IPS-18c (cell line): ENCODE data around the gene TFAP2E.
"Not testable (repeated sequence)": the region's sequence is repeated elsewhere in the genome, so short reads cannot be mapped to it uniquely, and the experiment has no call there.

Experiments
- H3K4me3 ChIP-seq: 2 replicates; pipeline ENCODE4 v1.7.0; 2013; ENCODE audit warnings: low read depth, mild to moderate bottlenecking, low read length, moderate library complexity; ENCODE audit not compliant: insufficient read depth
- H3K9me3 ChIP-seq: one replicate; pipeline ENCODE4 v1.6.1; 2013; ENCODE audit warnings: mild to moderate bottlenecking, low read length, moderate library complexity; ENCODE audit not compliant: control insufficient read depth, insufficient read depth

TFAP2E gene

GRCh38 chr1:35564884-35565741 is 8.0 kb upstream of the TFAP2E start:
- no peaks in the 10 kb centered on the region for H3K9me3 ChIP-seq
- no peak overlapping the region for H3K4me3 ChIP-seq

- no peaks in the 10 kb centered on the region for H3K9me3 ChIP-seq
- H3K4me3 ChIP-seq = no peak overlapping the region
These were observed 7.4 kb upstream of the TFAP2E start for GRCh38 chr1:35565742-35566133.

GRCh38 chr1:35567947-35568558 is 5.1 kb upstream of the TFAP2E start:
- H3K4me3 ChIP-seq = no peak overlapping the region
- no peaks in the 10 kb centered on the region for H3K9me3 ChIP-seq

- no peaks in the 10 kb centered on the region for H3K9me3 ChIP-seq
These were observed 4.1 kb upstream of the TFAP2E start for GRCh38 chr1:35568975-35569395.

GRCh38 chr1:35569936-35570335 is 3.2 kb upstream of the TFAP2E start:
- Histone ChIP-seq H3K9me3 (no peaks in the 10 kb centered on the region), H3K4me3 (no peak overlapping the region)

More at GRCh38 chr1:35568975-35569395, 4.1 kb upstream of the TFAP2E start:
- H3K4me3 ChIP-seq = no peak overlapping the region

DNA sequence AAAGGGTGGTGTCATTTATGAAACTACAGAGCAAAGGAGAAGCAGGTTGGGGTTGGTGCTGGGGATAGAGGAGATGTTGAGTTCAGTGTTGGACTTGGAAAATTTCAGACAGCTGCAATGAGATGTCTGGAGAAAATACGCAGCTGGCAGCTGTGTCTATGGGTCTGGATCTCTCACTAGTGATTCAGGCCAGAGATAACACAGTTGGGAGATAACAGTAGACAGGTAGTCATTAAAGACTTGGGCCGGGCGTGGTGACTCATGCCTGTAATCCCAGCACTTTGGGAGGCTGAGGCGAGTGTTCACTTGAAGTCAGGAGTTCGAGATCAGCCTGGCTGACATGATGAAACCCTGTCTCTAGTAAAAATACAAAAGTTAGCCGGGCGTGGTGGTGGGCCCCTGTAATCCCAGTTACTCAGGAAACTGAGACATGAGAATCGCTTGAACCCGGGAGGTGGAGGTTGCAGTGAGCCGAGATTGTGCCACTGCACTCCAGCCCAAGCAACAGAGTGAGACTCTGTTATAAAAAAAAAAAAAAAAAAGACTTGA is 2.5 kb upstream of the TFAP2E start:
- no peaks in the 10 kb centered on the region for H3K9me3 ChIP-seq
- no peak overlapping the region for H3K4me3 ChIP-seq

DNA sequence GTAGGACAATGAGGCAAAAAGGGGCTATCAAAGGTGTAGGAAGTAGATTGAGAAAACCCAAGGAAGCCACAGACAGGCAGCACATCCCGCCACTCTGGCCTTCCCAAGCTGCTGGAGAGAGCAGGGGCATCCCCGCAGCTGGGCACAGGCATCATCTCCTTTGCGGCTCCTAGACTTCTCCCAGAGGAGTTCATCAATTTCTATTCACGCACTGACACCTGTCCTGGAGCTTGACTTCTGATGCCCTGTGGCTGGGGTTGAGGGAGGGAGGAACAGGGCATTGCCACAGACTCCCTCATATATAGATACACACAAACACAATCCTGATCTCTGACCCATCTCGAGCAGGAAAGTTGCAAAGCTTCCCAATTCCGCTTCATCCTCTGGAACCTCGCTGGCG is 1.9 kb upstream of the TFAP2E start:
- no peaks in the 10 kb centered on the region for H3K9me3 ChIP-seq
- H3K4me3 ChIP-seq = no peak overlapping the region

DNA sequence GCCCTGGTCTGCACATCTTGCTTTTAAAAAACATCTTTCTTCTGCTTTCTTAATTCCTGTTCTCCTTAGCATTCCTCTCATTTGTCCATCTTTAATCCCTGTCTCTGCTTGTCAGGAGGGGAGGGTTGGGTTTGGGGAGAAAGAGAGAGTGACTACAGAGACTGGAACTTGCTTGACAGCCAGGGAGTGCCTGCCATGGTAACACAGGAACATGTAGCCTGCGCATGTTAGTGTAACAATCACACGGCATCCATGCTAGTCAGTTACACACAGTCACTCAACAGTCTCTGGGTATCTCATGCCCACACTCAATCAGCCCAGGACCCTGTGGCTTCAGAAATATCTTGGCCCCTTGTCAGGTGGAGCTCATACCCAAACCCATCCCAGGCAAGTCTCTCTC is 818 bp upstream of the TFAP2E start:
- Histone ChIP-seq H3K9me3 (no peaks in the 10 kb centered on the region), H3K4me3 (no peak overlapping the region)

DNA sequence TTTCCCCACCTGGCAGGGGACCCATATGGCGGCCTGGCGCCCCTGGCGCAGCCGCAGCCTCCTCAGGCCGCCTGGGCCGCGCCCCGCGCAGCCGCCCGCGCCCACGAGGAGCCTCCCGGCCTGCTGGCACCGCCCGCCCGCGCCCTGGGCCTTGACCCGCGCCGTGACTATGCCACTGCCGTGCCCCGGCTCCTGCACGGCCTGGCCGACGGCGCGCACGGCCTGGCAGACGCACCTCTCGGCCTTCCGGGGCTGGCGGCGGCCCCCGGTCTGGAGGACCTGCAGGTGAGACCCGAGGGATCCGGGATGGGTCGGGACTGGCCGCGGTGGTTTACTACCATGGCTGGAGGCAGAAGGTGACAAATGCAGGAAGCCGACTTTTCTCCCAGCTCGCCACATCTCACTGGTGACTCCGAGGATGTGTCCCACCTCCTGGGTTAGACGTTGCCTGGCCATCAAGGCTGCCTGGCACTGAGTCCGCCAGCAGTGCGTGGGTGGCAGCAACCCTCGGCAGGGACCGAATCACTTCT is 1.1 kb downstream of the TFAP2E start:
- Histone ChIP-seq H3K9me3 (no peaks in the 10 kb centered on the region), H3K4me3 (peak overlapping the region; percentile 31; the same call in 1 of the 2 replicates)

GRCh38 chr1:35574655-35575415 is 1.7 kb downstream of the TFAP2E start:
- Histone ChIP-seq H3K9me3 (no peaks in the 10 kb centered on the region), H3K4me3 (no peak overlapping the region)

DNA sequence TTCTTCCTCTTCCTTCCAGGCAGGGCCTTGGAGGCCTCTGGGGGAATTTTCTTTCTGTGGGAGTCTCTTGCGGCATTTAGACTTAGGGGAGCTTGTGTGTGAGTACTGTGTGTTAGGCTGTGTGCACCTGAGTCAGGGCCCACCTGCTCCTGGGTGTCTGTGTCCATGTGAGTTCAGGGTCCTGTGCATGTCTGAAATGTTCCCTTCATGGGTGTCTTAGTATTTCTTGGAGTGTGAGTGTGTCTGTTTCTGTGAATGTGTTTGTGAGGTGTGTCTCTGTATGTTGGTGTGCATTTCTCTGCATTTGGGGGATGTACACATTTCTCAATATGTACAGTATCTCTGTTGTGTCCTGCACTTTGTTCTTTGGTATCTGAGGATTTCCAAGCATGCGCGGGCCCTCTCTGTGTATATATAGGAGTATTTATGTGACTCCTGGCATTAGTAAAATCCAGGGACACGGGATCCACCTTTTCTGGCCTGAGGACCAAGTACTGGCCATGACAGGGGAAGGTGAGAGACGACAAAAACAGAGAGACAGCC is 2.4 kb downstream of the TFAP2E start:
- H3K4me3 ChIP-seq = no peak overlapping the region
- H3K9me3 ChIP-seq = no peaks in the 10 kb centered on the region

DNA sequence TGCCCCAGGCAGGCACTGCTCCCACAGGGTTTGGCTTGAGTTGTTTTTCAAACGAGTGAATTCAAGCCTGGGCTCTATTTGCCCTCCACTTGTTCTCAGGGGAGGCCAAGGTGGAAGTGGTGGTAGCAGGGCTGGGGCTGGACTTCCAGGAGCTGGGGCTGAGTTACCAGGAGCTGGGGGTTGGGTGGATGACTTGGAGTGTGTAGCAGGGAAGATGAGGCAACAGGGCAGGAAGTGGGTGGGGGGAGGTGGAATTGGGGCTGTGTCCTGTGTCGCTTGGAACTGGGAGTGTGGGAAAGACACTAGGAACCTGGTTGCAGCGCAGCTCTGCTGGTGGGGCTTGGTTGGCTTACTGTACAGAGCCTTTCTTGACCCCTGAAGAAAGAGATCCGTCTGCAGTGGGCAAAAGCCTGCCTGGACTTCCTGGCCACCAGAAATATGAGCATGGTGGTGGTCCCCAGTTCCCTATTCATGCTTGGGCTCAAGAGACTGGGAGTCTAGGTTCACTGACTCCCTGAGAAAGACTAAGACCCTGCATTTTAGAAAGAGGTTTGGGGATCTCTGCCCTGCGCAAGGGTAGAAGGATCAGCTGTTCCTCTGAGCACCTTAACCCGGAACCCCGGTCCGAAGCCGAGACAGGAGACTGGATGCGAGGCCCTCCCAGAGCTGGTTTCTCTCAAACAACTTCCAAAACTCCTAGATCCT is 3.1 kb downstream of the TFAP2E start:
- H3K9me3 ChIP-seq = no peaks in the 10 kb centered on the region
- H3K4me3 ChIP-seq = no peak overlapping the region

- H3K4me3 ChIP-seq = peak overlapping the region; percentile 62; the same call in 1 of the 2 replicates
- not testable (repeated sequence) for H3K9me3 ChIP-seq
These were observed 3.6 kb downstream of the TFAP2E start for GRCh38 chr1:35576766-35577070.

DNA sequence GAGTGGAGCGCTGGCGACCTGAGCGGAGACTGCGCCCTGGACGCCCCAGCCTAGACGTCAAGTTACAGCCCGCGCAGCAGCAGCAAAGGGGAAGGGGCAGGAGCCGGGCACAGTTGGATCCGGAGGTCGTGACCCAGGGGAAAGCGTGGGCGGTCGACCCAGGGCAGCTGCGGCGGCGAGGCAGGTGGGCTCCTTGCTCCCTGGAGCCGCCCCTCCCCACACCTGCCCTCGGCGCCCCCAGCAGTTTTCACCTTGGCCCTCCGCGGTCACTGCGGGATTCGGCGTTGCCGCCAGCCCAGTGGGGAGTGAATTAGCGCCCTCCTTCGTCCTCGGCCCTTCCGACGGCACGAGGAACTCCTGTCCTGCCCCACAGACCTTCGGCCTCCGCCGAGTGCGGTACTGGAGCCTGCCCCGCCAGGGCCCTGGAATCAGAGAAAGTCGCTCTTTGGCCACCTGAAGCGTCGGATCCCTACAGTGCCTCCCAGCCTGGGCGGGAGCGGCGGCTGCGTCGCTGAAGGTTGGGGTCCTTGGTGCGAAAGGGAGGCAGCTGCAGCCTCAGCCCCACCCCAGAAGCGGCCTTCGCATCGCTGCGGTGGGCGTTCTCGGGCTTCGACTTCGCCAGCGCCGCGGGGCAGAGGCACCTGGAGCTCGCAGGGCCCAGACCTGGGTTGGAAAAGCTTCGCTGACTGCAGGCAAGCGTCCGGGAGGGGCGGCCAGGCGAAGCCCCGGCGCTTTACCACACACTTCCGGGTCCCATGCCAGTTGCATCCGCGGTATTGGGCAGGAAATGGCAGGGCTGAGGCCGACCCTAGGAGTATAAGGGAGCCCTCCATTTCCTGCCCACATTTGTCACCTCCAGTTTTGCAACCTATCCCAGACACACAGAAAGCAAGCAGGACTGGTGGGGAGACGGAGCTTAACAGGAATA is 4.2 kb downstream of the TFAP2E start:
- Histone ChIP-seq H3K4me3 (peak overlapping the region; percentile 62), H3K9me3 (no peaks in the 10 kb centered on the region)

DNA sequence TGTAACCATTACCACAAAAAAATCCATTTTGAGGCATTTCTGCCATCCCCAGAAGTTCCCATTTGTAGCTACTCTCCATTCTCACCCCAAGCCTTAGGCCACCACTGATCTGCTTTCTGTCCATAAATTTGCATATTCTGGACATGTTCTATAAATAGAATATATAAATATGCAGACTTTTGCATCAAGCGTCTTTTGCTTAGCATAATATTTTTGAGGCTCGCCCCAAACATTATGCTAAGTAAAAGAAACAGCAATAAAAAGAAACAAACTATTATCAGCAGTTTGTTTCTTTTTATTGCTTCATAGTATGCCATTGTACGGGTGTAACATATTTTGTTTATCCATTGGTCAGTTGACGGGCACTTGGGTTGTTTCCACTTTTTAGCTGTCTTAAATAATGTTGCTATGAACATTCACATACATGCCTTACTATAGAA is 7.9 kb downstream of the TFAP2E start:
- Histone ChIP-seq H3K4me3 (no peak overlapping the region), H3K9me3 (no peaks in the 10 kb centered on the region)

GRCh38 chr1:35581621-35582020 is 8.5 kb downstream of the TFAP2E start:
- H3K9me3 ChIP-seq, H3K4me3 ChIP-seq: not testable (repeated sequence)
